MM.1S (cell line): ENCODE results near the gene DGKI.

Source experiments
- DNase-seq: peaks from one replicate; pipeline ENCODE4 v3.0.0-alpha.2; 2015
- H2AFZ ChIP-seq: fragments of 300-600 bp; sonication (generic); 2 replicates; pipeline ENCODE4 v1.6.0; 2016; ENCODE audit warnings: antibody characterized with exemption, low read length
- H3F3A ChIP-seq: fragments of 300-600 bp; sonication (generic); 2 replicates; pipeline ENCODE4 v1.6.1; 2016; ENCODE audit warnings: mild to moderate bottlenecking, antibody characterized with exemption, low read length, moderate library complexity, mixed read lengths; ENCODE audit not compliant: insufficient read depth
- H3K27ac ChIP-seq: fragments of 300-600 bp; sonication (generic); 2 replicates; pipeline ENCODE4 v1.5.1; 2016; ENCODE audit warnings: mild to moderate bottlenecking, low read length
- H3K27me3 ChIP-seq: fragments of 300-600 bp; sonication (generic); replicated peaks from 2 replicates; pipeline ENCODE4 v1.6.0; 2016; ENCODE audit warnings: low read length; ENCODE audit not compliant: insufficient read depth
- H3K36me3 ChIP-seq: fragments of 300-600 bp; sonication (generic); replicated peaks from 2 replicates; pipeline ENCODE4 v1.6.1; 2016; ENCODE audit warnings: mild to moderate bottlenecking, low read length, mixed read lengths; ENCODE audit not compliant: insufficient read depth
- H3K4me1 ChIP-seq: fragments of 300-600 bp; sonication (generic); 2 replicates; pipeline ENCODE4 v1.6.1; 2016; ENCODE audit warnings: low read length, mixed read lengths
- H3K4me2 ChIP-seq: fragments of 300-600 bp; sonication (generic); 2 replicates; pipeline ENCODE4 v1.6.0; 2016; ENCODE audit warnings: low read depth, low read length
- H3K4me3 ChIP-seq: fragments of 300-600 bp; sonication (generic); 2 replicates; pipeline ENCODE4 v1.5.1; 2016; ENCODE audit warnings: low read length, mixed read lengths
- H3K79me2 ChIP-seq: fragments of 300-600 bp; sonication (generic); 2 replicates; pipeline ENCODE4 v1.6.1; 2016; ENCODE audit warnings: mixed run types, low read length, mixed read lengths
- H3K9ac ChIP-seq: fragments of 300-600 bp; sonication (generic); 2 replicates; pipeline ENCODE4 v1.6.1; 2016; ENCODE audit warnings: low read length, mixed read lengths
- H3K9me2 ChIP-seq: fragments of 300-600 bp; sonication (generic); replicated peaks from 2 replicates; pipeline ENCODE4 v1.6.1; 2016; ENCODE audit warnings: mild to moderate bottlenecking, low read length, mixed read lengths; ENCODE audit not compliant: insufficient read depth
- H3K9me3 ChIP-seq: fragments of 300-600 bp; sonication (generic); replicated peaks from 2 replicates; pipeline ENCODE4 v1.6.1; 2016; ENCODE audit warnings: mild to moderate bottlenecking, low read length, mixed read lengths; ENCODE audit not compliant: insufficient read depth
- H4K20me1 ChIP-seq: fragments of 300-600 bp; sonication (generic); 2 replicates; pipeline ENCODE4 v1.6.1; 2016; ENCODE audit warnings: mild to moderate bottlenecking, low read length, moderate library complexity, mixed read lengths; ENCODE audit not compliant: insufficient read depth
- EZH2 ChIP-seq: fragments of 300-600 bp; sonication (generic); optimal IDR thresholded peaks from 2 replicates; pipeline ENCODE3; 2017; ENCODE audit warnings: low read depth, mild to moderate bottlenecking, antibody characterized with exemption, low read length, mixed read lengths
- EZH2phosphoT487 ChIP-seq: fragments of 300-600 bp; sonication (generic); IDR thresholded peaks from 2 replicates; pipeline ENCODE4 v1.6.1; 2018; ENCODE audit warnings: antibody characterized with exemption, low read length
- TF ChIP-seq, protein P1 (sequence below): fragments of 300-600 bp; sonication (generic); IDR thresholded peaks from 2 replicates; pipeline ENCODE4 v1.5.1; 2016; ENCODE audit warnings: antibody characterized with exemption, low read length, mixed read lengths

Gene DGKI

DNA sequence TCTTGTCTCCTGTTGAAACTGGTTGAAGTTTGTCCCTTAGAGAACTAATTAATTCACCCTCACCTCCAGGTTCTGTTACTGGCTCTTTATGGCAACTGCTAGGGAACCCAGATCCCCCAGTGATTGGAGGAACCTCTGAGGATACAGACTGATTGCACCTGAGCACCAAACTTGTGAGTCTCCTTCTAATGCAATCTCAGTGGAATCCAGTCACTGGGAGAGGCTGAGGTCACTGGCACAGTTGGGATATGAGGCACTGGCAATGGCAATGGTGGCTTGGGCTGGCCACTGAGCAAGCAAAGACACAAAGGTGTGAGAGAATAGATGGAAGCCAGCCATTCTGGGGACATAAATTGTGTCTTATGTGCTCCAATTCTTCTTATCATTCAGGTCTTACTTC is 5.3 kb upstream of the DGKI start:
- Histone ChIP-seq H3K9me3 (no peaks in the 10 kb centered on the region), H2AFZ (no peak overlapping the region), H3K27me3 (no peaks in the 10 kb centered on the region), H3K4me2 (no peak overlapping the region), H3K36me3 (no peaks in the 10 kb centered on the region), H3K4me1 (no peaks in the 10 kb centered on the region), H3K27ac (no peak overlapping the region), H3K9me2 (no peaks in the 10 kb centered on the region), H3K79me2 (no peaks in the 10 kb centered on the region), H4K20me1 (no peaks in the 10 kb centered on the region), H3K9ac (no peak overlapping the region), H3K4me3 (no peak overlapping the region), H3F3A (no peaks in the 10 kb centered on the region)
- DNase-seq, result no peak
- TF ChIP-seq EZH2 (no peak), EZH2phosphoT487 (no peak)
- TF ChIP-seq, protein P1, sequence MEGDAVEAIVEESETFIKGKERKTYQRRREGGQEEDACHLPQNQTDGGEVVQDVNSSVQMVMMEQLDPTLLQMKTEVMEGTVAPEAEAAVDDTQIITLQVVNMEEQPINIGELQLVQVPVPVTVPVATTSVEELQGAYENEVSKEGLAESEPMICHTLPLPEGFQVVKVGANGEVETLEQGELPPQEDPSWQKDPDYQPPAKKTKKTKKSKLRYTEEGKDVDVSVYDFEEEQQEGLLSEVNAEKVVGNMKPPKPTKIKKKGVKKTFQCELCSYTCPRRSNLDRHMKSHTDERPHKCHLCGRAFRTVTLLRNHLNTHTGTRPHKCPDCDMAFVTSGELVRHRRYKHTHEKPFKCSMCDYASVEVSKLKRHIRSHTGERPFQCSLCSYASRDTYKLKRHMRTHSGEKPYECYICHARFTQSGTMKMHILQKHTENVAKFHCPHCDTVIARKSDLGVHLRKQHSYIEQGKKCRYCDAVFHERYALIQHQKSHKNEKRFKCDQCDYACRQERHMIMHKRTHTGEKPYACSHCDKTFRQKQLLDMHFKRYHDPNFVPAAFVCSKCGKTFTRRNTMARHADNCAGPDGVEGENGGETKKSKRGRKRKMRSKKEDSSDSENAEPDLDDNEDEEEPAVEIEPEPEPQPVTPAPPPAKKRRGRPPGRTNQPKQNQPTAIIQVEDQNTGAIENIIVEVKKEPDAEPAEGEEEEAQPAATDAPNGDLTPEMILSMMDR, result no peak

DNA sequence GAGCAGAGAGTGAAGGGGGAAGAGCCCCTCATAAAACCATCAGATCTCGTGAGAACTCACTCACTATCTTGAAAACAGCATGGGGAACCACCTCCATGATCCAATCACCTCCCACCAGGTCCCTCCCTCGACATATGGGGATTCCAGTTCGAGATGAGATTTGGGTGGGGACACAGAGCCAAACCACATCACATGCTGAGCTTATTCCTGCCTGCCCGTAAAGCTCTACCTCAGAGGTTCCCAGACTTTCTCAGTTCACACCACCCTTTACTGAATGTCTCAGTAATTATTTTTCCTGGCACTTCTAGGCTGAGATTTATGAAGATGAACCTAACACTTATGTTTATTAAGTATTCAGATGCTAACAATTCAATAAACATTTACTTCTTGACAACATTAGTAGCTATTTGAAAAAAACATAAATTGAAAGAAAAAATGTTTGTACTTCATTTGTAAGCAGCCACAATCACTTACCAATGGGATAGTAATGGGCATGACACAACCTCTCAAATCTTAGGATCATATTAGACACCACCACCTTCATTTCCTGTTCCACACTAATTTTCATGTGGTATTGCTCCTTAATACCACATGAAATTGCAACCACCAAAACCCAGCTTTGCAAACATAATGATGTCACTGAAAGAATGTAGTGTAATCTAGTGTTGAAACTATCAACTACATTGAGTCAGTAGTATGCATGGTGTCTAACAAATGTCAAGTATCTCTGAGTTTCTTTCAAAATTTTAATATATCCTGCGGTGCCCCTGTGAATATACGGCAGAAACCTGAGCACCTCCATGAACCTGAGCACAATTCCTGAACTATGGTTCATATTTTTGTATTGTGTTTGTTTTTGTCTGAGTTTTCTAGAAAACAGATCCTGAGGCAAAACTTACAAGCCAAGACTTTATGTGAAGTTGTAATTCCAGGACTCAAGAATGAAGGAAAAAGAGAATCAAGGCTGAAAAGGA is 4.5 kb upstream of the DGKI start:
- Histone ChIP-seq H3F3A (no peaks in the 10 kb centered on the region), H3K4me1 (no peaks in the 10 kb centered on the region), H3K9me2 (no peaks in the 10 kb centered on the region), H3K27ac (no peak overlapping the region), H3K9ac (no peak overlapping the region), H3K4me3 (no peak overlapping the region), H4K20me1 (no peaks in the 10 kb centered on the region), H3K27me3 (no peaks in the 10 kb centered on the region), H3K9me3 (no peaks in the 10 kb centered on the region), H2AFZ (no peak overlapping the region), H3K79me2 (no peaks in the 10 kb centered on the region), H3K4me2 (no peak overlapping the region), H3K36me3 (no peaks in the 10 kb centered on the region)
- no peak for TF ChIP-seq EZH2phosphoT487
- TF ChIP-seq EZH2, result no peak
- TF ChIP-seq, protein P1, result no peak
- no peak for DNase-seq

DNA sequence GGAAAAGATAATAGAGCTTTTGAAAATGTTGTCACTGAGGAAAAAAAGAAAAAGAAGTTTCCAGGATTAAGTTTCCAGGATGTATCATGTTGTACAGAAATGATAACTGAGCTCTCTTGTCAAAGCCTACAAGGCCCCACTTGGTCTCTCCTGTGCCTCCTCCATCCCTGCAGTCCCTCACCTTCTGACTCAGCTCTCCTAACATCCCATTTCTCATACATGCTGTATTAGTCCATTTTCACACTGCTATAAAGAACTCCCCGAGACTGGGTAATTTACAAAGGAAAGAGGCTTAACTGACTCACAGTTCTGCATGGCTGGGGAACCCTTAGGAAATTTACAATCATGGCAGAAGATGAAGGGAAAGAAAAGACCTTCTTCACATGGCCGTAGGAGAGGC is 3.8 kb upstream of the DGKI start:
- no peaks in the 10 kb centered on the region for H3K27me3 ChIP-seq
- no peaks in the 10 kb centered on the region for H3K79me2 ChIP-seq
- DNase-seq, result no peak

More for the DNA sequence above, 3.8 kb upstream of the DGKI start:
- Histone ChIP-seq H3K9me2 (no peaks in the 10 kb centered on the region), H4K20me1 (no peaks in the 10 kb centered on the region), H3K4me2 (no peak overlapping the region), H3K36me3 (no peaks in the 10 kb centered on the region), H3F3A (no peaks in the 10 kb centered on the region), H3K4me1 (no peaks in the 10 kb centered on the region), H3K27ac (no peak overlapping the region), H3K9ac (no peak overlapping the region), H2AFZ (no peak overlapping the region), H3K4me3 (no peak overlapping the region), H3K9me3 (no peaks in the 10 kb centered on the region)
- TF ChIP-seq, protein P1, result no peak
- TF ChIP-seq EZH2phosphoT487 (no peak), EZH2 (no peak)
